HG03460 (cell line): ENCODE measurements around the gene NBPF12.
A peak's percentile ranks its signal among the peaks of the same experiment; 100 is the strongest.
"Not testable (repeated sequence)": the region's sequence is repeated elsewhere in the genome, so short reads cannot be mapped to it uniquely, and the experiment has no call there.

ENCODE experiments used
- ATAC-seq: cut with Tn5 transposase; IDR thresholded peaks from one replicate; pipeline ENCODE4 v1.9.1; 2021; ENCODE audit not compliant: unreplicated experiment

NBPF12 gene, protein sequence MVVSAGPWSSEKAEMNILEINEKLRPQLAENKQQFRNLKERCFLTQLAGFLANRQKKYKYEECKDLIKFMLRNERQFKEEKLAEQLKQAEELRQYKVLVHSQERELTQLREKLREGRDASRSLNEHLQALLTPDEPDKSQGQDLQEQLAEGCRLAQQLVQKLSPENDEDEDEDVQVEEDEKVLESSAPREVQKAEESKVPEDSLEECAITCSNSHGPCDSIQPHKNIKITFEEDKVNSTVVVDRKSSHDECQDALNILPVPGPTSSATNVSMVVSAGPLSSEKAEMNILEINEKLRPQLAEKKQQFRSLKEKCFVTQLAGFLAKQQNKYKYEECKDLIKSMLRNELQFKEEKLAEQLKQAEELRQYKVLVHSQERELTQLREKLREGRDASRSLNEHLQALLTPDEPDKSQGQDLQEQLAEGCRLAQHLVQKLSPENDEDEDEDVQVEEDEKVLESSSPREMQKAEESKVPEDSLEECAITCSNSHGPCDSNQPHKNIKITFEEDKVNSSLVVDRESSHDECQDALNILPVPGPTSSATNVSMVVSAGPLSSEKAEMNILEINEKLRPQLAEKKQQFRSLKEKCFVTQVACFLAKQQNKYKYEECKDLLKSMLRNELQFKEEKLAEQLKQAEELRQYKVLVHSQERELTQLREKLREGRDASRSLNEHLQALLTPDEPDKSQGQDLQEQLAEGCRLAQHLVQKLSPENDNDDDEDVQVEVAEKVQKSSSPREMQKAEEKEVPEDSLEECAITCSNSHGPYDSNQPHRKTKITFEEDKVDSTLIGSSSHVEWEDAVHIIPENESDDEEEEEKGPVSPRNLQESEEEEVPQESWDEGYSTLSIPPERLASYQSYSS (N-terminal part only)

DNA sequence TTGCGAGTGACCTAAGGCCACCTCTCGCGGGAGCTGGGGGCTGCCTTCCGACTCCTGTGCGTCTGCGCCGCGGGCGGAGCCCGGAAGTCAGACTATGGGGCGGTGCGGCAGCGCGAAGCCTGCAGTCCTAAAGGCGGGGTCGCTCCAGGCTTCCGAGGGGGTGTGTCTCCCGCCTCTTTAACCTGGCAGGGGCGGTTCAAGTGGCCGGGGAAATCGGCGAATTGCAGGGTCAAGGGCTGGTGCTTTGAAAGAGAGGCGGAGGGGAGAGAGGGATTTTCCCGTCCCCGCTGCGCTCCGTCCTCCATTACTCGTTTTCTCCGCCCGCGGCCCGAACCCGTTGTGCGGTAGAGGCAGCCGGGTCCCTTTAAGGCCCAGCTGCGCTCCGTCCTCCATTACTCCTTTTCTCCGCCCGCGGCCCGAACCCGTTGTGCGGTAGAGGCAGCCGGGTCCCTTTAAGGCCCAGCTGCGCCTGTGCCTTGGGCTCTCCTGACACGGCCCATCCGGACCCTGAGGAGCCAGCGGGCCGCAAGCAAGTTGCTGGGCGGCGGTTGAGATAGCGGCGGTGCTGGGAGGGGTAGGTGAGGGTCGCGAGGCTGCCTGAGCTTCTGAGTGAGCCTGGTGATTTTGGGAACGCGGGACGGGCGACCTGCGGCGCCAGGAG is at the start of gene NBPF12:
TSS of gene NBPF12 (plus strand) at position 83 of the 661 bp plus-strand sequence. CDS start 21,820 bp downstream, outside the sequence.
- ATAC-seq, result peak; percentile 72

DNA sequence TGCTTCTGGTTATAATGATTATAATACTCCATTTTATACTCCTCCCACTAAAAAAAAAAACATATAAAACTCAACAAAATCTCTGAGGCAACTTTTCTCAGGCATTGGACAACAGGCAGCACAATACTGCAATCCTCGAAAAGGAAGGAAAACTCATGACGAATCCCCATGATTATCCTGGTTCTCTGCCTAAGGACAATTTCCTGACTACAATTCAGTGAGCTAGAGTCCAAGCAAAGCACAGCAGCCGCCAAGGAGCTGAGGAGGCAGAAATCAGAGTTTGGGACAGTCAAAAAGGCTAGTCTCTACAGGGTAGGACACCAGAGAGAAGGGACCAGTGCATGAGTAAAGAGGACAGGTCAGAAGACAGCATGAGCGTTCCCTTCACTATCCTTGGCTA is 46.8 kb upstream of the NBPF12 start:
- not testable (repeated sequence) for ATAC-seq

DNA sequence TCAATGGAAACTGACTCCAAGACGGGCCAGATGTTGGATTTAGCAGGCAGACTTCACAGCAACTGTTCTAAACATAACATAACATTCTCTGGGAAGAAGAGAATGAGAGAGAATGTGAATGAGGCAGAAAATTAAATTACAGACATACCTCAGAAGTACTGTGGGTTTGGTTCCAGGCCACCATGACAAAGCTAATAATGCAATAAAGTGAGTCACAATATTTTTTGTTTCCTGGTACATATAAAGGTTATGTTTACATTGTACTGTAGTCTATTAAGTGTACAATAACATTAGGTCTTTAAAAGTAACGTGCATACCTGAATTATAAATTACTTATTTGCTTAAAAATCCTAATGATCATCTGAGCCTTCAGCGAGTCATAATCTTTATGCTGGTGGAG is 45.8 kb upstream of the NBPF12 start:
- ATAC-seq, result not testable (repeated sequence)

DNA sequence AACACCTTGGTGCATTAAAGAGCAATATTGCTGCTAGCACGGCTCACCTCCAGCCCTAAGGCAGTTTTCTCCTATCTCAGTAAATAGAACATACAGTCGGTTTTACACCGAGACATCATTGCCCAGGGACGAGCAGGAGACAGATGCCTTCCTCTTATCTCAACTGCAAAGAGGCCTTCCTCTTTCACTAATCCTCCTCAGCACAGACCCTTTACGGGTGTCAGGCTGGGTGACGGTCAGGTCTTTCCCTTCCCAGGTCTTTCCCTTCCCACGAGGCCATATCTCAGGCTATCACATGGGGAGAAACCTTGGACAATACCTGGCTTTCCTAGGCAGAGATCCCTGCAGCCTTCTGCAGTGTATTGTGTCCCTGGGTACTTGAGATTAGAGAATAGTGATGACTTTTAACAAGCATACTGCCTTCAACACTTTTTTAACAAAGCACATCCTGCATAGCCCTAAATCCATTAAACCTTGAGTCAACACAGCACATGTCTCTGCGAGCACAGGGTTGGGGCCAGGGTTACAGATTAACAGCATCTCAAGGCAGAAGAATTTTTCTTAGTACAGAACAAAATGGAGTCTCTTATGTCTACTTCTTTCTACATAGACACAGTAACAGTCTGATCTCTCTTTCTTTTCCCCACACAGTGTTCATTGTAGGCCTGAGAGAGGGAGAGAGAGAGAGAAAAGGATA is 30.4 kb upstream of the NBPF12 start:
- ATAC-seq, result not testable (repeated sequence)

DNA sequence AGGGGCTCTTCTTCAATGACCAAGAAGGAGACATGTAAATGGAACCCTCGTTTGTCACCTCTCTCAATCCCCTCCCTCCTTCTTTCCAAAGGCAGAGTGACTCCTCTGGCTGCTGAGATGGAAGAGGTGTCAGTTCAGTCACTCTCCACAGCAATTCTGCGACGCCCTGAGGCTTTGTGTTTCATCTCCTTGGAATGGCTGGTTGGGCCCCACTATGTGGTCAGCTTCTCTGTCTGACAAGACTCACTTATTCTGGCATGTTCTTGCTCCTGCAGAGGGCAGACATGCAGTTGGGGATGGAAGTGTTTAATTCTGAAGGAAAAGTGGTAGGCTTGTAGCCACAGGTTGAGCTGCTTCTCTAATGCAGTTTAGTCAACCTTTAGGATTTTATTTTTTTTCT is 25.1 kb upstream of the NBPF12 start:
- not testable (repeated sequence) for ATAC-seq

DNA sequence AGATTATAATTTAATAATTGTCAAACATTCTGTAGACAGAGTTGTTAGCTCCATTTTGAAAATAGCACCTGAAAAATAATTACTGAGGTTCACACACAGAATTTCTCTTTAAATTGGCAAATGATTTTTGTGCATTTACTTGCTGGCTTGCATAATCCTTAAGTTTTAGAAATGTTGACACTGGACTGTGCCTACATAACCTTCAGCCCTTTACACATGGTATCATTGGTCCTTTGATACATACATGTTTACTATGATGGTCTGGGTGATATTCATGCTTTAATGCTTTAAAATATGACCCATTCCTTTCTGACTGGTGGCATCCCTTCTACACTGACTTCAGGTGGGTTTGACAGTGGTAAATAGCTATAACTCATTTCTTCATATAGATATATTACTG is 17.3 kb upstream of the NBPF12 start:
- ATAC-seq, result not testable (repeated sequence)

DNA sequence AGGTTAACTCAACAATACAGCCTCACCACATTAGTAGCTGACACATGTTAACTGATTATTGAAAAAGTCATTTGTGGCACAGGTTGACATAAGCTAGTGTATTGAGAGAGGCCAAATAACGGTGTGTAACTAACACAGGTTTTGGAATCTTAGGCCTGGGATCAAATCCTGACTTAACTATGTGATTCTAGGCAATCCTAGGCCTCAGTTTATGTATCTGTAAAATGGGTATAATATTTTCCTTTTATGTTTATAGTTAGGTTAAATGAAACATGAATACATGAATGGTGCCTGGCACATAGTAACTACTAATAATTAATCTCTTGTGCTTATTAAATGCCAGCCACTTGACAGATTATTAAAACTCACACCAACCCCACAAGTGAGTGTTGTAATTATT is 15.5 kb upstream of the NBPF12 start:
- ATAC-seq, result not testable (repeated sequence)

DNA sequence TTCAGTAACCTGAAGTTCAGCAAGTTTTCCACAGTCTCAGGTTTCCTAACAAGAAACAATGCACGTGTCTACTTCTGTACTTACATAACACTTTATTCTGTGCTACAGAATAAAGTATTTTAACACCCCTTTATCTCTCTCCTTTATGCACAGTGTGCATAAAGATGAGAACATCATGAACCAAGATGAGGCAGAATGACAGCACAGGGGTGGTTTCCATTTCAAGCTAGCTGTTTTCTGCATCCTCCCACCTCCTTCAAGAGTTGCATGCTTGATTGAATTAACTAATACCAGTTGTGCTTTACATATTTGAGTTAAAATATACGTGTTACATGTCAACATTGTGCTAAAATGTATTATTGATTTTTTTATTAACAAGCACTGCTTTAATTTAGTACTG is 14.0 kb upstream of the NBPF12 start:
- not testable (repeated sequence) for ATAC-seq

DNA sequence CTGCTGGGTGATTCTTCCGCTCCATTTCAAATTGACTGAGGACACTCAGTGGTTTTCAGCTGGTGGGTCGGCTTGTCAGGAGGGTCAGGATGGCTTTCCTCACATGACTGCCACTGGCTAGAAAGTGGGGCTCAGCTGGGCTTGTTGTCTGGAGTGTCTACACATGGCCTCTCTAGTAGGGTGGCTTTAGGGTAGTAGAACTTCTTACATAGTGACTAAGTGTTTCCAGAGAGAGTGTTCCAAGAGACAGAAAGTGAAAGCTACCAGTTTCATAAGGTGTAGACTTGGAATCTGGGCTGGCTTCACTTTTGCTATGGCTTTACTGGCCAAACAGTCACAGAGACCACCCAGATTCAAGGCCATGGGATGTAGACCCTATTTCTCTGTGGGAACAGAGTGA is 11.7 kb upstream of the NBPF12 start:
- not testable (repeated sequence) for ATAC-seq

DNA sequence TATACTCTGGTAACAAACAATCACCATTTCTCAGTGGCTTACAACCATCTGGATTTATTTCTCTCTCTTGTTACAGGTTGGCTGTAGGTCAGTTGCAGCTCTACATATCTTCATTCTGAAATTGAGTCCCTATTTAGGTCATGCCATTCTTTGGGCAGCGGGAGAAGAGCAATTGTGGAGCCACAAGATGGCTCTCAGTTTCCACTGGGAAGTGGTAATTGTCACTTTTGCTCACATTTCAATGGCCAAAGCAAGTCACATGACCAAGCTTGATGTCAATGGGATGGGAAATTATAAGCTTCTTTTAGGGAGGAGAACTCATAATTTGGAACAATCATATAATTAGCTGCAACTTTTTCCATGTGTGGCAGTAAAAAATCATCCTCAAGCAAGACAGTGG is 7.9 kb upstream of the NBPF12 start:
- ATAC-seq, result not testable (repeated sequence)

DNA sequence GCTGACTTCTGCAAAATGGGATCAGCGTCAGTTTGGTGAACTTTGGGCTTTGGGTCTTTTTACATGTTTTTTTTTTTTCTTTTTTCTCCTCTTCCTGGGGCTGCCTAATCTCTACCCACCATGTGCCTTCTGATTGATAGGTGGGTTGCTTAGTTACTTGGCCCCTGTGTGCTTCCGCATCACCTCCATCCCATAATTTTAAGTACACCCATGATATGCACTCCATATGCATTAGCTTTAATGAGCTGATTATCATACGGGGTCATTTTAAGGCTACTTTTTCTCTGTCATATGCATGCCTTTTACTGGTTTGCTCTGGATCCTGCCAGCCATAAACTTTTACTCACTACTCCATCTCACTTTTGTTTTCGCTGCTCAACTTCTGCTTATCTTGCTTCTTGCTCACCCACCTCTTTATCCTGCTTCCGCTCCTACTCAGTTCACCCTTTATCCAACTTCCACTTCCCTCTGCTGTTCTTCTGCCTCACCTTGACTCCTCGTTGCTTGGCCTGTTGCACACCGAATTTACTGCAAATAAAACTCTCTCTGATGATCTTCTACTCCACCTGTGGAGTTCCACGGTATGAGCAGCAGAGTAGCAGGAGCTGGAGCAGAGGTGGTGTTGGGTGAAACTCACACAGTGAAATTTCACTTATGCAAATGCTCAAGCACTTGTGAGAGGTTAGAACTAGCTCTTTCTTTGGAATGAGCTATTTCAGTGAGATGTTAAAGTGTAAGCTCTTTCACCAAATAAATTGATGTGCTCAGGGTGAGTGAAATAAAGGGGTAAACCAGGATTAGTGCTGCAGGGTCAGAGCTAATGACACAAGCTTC is 3.5 kb upstream of the NBPF12 start:
- not testable (repeated sequence) for ATAC-seq

DNA sequence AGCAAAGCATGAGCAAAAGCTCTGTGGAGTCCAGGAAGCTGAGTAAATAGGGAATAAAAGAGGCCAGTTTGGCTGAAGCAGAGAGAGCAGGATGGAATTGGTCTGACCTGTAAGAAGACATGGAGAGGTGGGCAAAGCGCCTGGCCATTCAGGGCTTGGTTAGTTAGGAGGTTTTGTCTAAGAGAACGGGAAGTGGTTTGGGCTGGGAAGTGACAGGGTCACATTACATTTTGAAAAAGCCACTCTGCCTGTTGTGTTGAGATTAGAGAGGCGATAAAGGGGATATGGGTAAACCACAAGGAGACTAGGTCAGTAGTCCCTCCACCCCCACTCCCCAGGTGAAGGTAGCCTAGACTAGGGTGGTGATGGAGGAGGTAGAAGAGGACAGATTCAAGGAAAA is 662 bp upstream of the NBPF12 start:
- ATAC-seq, result not testable (repeated sequence)

DNA sequence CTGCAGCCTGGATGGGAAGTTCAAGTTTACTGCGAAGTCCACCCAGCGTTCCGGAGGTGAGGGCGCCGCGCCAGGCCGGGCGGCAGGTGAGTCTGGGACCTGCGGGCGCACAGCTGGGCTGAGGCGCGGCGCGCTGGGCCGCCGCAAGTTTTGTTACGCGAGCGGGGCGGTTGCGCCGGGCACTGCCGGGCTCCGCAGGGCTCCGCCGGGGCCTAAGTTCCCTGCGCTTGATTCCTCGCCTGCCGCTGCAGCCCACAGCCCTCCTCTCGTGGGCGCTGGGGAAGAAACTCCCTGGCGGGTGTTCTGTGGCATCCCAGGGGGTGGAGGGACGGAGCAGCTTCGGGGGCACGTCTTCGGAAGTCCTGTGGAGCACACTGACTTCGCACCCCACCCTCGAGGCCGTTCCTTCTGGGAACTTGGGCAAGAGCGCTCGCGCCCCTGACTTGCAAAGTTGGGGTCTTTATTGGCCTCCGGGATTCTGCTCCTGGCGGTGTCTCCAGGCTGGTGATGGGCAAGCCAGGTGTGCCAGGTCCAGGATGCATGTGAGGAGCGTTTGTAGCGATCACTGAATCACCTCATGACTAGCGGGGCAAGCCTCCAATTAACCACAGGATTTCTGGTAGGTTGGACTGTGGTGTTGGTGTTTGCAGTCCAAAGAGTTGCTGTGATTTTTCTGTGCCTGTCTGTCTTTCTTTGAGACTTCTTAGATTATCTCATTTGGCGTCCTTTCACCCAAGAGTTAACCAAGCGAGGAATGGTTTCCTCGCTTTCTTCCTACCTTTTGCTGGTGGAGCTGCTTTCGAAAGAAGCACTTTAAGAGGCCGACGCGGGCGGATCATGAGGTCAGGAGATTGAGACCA is 1.0 kb downstream of the NBPF12 start:
- peak; percentile 29 for ATAC-seq

DNA sequence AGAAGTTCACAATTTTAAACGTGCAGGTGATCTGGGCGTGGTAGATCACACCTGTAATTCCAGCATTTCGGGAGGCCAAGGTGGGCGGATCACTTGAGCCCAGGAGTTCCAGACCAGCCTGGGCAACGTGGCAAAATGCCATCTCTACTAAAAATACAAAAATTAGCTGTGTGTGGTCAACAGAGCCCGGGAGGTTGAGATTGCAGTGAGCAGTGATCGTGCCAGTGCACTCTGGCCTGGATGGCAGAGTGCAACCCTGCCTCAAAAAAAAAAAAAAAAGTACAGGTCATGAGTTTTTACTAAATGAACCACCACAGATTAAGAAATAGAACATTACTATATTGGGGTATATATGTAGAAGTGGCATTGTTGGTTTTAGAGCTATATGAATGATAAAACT is 2.2 kb downstream of the NBPF12 start:
- ATAC-seq, result not testable (repeated sequence)

DNA sequence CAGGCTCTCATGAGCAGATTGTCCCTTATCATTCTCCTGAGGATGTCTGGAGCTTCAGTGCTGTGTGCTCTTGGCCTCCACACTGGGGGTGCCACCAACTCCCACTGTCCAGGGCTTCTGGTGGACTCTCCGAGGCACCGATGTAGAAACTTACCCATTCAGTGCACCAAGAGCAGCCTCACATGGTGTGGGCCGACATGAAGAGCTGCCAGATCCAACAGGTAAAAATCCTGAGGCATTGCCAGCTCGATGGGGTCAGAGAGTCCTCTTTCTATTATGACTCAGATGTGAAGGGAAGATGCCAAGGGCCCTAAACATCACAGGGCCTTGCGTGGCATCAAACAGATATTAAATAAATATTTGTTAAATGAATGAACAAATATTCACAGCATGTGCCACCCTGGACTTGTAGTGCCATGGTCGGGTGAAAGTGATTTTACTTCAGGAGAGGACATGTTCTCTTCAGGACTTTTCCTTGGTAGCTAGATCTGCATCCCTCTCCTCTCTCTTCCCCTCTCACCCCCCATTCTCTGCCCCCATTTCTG is 5.3 kb downstream of the NBPF12 start:
- not testable (repeated sequence) for ATAC-seq

DNA sequence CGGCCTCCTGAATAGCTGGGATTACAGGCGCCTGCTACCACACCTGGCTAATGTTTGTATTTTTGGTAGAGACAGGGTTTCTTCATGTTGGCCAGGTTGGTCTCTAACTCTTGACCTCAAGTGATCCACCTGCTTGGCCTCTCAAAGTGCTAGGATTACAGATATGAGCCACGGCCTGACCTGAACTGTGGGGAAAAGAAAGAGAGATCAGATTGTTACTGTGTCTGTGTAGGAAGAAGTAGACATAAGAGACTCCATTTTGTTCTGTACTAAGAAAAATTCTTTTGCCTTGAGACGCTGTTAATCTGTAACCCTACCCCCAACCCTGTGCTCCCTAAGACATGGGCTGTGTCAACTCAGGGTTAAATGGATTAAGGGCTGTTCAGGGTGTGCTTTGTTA is 10.0 kb downstream of the NBPF12 start:
- not testable (repeated sequence) for ATAC-seq

DNA sequence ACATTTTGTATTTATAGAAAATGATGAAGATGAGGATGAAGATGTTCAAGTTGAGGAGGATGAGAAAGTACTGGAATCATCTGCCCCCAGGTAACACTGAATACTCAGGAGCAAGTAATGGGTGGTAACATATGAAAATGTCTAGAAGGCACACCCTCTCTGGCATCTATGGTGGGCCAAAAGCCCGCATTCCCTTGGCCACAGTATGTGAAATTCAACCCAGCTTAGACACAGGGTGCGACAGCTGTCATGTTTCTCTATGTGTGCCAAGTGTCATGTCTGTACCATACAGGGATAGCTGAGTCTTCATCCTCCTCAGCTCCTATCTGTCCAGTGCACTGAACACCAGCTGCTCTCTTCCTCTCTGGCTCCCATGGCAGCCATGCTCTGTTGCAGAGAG is 26.2 kb downstream of the NBPF12 start:
- not testable (repeated sequence) for ATAC-seq

DNA sequence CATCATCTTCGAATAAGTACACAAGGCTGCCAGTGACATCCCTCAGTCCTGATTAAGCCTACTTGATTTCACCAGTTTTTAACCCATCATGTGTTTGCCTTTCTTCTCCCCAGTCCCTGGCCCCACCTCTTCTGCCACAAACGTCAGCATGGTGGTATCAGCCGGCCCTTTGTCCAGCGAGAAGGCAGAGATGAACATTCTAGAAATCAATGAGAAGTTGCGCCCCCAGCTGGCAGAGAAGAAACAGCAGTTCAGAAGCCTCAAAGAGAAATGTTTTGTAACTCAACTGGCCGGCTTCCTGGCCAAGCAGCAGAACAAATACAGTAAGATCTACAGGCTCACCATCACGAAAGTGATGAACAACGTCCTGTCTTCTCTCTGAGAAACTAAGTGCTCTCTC is 28.2 kb downstream of the NBPF12 start:
- ATAC-seq, result not testable (repeated sequence)

DNA sequence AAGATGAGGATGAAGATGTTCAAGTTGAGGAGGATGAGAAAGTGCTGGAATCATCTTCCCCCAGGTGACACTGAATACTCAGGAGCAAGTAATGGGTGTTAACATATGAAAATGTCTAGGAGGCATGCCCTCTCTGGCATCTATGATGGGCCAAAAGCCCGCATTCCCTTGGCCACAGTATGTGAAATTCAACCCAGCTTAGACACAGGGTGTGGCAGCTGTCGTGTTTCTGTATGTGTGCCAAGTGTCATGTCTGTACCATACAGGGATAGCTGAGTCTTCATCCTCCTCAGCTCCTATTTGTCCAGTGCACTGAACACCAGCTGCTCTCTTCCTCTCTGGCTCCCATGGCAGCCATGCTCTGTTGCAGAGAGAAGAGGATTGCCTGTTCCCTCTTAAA is 32.5 kb downstream of the NBPF12 start:
- ATAC-seq, result not testable (repeated sequence)
